Activated CD8-positive, alpha-beta T cell treated with anti-CD3 and anti-CD28 coated beads for 36 hours (primary cell): ENCODE data around the gene ZFP28. TPM values are rescaled to one million over a fixed set of nuclear protein-coding genes. Genes with fewer than 3 reads are reported as not detected.

Experiments used
- ATAC-seq: fragments of 200-7000 bp; cut with Tn5 transposase; one replicate; pipeline ENCODE4 v1.10.0; 2021; ENCODE audit warnings: mild to moderate bottlenecking, moderate library complexity
- CTCF ChIA-PET: fragments of 350-600 bp; sonication (Branson Sonifier 250); formaldehyde crosslinking; loops from one replicate; lab custom pipeline; 2021; ENCODE audit warnings: antibody characterized with exemption; lab: Charles Lee
- POLR2A ChIA-PET: fragments of 350-600 bp; sonication (Branson Sonifier 250); formaldehyde crosslinking; loops from one replicate; lab custom pipeline; 2021; ENCODE audit warnings: antibody characterized with exemption; lab: Charles Lee
- DNase-seq: peaks from one replicate; pipeline ENCODE4 v3.0.0-alpha.2; 2020
- H3K27ac Mint-ChIP-seq: one replicate; pipeline ENCODE4 v1.8.0; 2021; ENCODE audit warnings: mild to moderate bottlenecking, mixed read lengths
- H3K27me3 Mint-ChIP-seq: one replicate; pipeline ENCODE4 v1.8.0; 2021; ENCODE audit warnings: mixed read lengths
- H3K36me3 Mint-ChIP-seq: one replicate; pipeline ENCODE4 v1.8.0; 2021; ENCODE audit warnings: low read depth, mixed read lengths
- H3K4me1 Mint-ChIP-seq: one replicate; pipeline ENCODE4 v1.8.0; 2021; ENCODE audit warnings: low read depth, mixed read lengths
- H3K4me3 Mint-ChIP-seq: one replicate; pipeline ENCODE4 v1.8.0; 2021; ENCODE audit warnings: mild to moderate bottlenecking, moderate library complexity, mixed read lengths
- H3K9me3 Mint-ChIP-seq: one replicate; pipeline ENCODE4 v1.8.0; 2021; ENCODE audit warnings: mixed read lengths
- CTCF ChIP-seq: fragments of 200-600 bp; IDR thresholded peaks from one replicate; pipeline ENCODE4 v1.8.0; 2022; ENCODE audit warnings: antibody characterized with exemption, mild to moderate bottlenecking
- intact Hi-C: fragments of 100-400 bp; cut with micrococcal nuclease; formaldehyde crosslinking; loops from one replicate; pipeline ENCODE4 v1.10.0; 2022
- total RNA-seq, 2 experiments: library from RNA; stranded (reverse); gene quantifications; one replicate each; pipeline ENCODE4 v1.2.3, GENCODE V29; 2021

The ZFP28 gene
- total RNA-seq, 2 experiments from 2014 or later, result 3.6 to 4.4 TPM

DNA sequence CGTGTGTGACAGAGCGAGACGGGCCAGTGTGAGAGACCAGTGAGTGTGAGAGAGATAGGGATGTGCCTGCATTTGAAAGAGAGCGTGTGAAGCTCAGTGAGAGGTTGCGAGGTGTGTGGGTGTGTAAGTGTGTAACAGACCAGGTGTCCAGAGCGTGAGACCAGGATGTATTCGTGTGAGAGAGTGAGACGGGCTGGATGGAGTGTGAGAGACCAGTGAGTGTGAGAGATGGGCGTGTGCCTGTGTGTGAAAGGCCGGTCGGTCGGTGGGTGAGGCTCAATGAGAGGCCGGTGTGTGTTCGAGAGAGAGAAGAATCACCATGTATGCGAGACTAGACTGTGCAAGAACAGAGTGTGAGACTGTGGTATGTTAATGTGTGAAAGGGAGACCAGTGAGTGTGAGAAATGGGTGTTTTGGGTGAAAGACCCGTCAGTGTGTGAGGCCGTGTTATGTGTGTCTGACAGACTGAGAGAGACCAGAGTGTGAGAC is 30.4 kb upstream of the ZFP28 start:
- ATAC-seq, result no peak
- peaks cover 16% of the 10 kb centered on the region for H3K36me3 Mint-ChIP-seq
- peaks cover 20% of the 10 kb centered on the region for H3K9me3 Mint-ChIP-seq
- peaks cover 6% of the 10 kb centered on the region for H3K4me1 Mint-ChIP-seq
- no peak overlapping the region for H3K4me3 Mint-ChIP-seq
- ChIA-PET CTCF (interaction anchor here (0.6 kb wide), 1 partner anchor 13 kb away, joined by 4 read pairs; no protein-coding TSS in a partner anchor), POLR2A (no interaction called here)
- no peak for TF ChIP-seq CTCF
- H3K27me3 Mint-ChIP-seq, result peaks cover 2% of the 10 kb centered on the region
- no peak for DNase-seq
- H3K27ac Mint-ChIP-seq, result no peak overlapping the region
- intact Hi-C loops, result no loop called here

- peaks cover 70% of the 10 kb centered on the region for H3K9me3 Mint-ChIP-seq
- ChIA-PET CTCF (no interaction called here), POLR2A (no interaction called here)
- H3K27me3 Mint-ChIP-seq, result no peaks in the 10 kb centered on the region
- DNase-seq (no peak), ATAC-seq (no peak)
- no peaks in the 10 kb centered on the region for H3K4me1 Mint-ChIP-seq
- TF ChIP-seq CTCF, result no peak
- H3K36me3 Mint-ChIP-seq, result peaks cover 42% of the 10 kb centered on the region
- H3K27ac Mint-ChIP-seq, result no peak overlapping the region
- intact Hi-C loops, result no loop called here
- H3K4me3 Mint-ChIP-seq, result no peak overlapping the region
Observed at GRCh38 chr19:56525214-56525860, 13.4 kb upstream of the ZFP28 start.

GRCh38 chr19:56537442-56537841 is 1.3 kb upstream of the ZFP28 start:
- Mint-ChIP-seq H3K4me3 (peak overlapping the region; percentile 83), H3K27ac (peak overlapping the region; percentile 94), H3K36me3 (peaks cover 46% of the 10 kb centered on the region), H3K4me1 (peaks cover 19% of the 10 kb centered on the region), H3K9me3 (peaks cover 54% of the 10 kb centered on the region), H3K27me3 (no peaks in the 10 kb centered on the region)
- DNase-seq (no peak), ATAC-seq (no peak)
- intact Hi-C loops, result no loop called here
- POLR2A ChIA-PET, result no interaction called here
- no peak for TF ChIP-seq CTCF
- CTCF ChIA-PET, result no interaction called here

GRCh38 chr19:56538254-56538760 is 441 bp upstream of the ZFP28 start:
- Mint-ChIP-seq H3K27me3 (no peaks in the 10 kb centered on the region), H3K9me3 (peaks cover 50% of the 10 kb centered on the region), H3K4me3 (peak overlapping the region; percentile 83), H3K27ac (peak overlapping the region; percentile 94), H3K36me3 (peaks cover 49% of the 10 kb centered on the region), H3K4me1 (peaks cover 19% of the 10 kb centered on the region)
- intact Hi-C loops, result no loop called here
- ChIA-PET CTCF (no interaction called here), POLR2A (no interaction called here)
- ATAC-seq, result peak; percentile 96
- no peak for TF ChIP-seq CTCF
- peak; percentile 91 for DNase-seq

DNA sequence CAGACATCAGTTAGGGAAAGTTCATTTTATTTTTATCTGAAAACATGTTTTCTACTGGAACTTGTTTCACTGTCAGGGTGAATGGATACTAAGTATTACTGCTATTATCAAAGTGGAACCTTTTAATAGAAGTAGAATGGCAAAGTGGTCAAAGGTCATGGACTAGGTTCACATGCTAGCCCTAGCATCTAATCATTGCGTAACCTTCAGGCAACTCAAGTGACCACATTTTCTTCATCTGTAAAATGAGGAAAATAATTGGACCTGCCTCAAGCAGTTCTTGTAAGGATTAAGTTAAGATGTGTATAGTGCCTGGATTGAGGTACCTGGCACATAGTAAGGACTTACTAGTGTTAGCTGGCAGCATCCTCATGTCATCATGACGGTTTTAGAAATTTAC is 5.0 kb downstream of the ZFP28 start:
- peaks cover 11% of the 10 kb centered on the region for H3K4me1 Mint-ChIP-seq
- ATAC-seq (no peak), DNase-seq (no peak)
- H3K27me3 Mint-ChIP-seq, result no peaks in the 10 kb centered on the region
- H3K36me3 Mint-ChIP-seq, result peaks cover 81% of the 10 kb centered on the region
- CTCF ChIA-PET, result no interaction called here
- no peak for TF ChIP-seq CTCF
- POLR2A ChIA-PET, result no interaction called here
- intact Hi-C loops, result loop anchor here (10.0 kb wide), 1 partner anchor 149 kb away; the partner anchor contains the start of gene ZNF582
- peaks cover 54% of the 10 kb centered on the region for H3K9me3 Mint-ChIP-seq
- H3K4me3 Mint-ChIP-seq, result no peak overlapping the region
- H3K27ac Mint-ChIP-seq, result no peak overlapping the region
